Activated CD4-positive, CD25-positive, alpha-beta regulatory T cell (primary cell): Measurements from ENCODE around the gene MAPT.
"Not testable (repeated sequence)": the region's sequence is repeated elsewhere in the genome, so short reads cannot be mapped to it uniquely, and the experiment has no call there.

Source experiments
- DNase-seq, 4 experiments: peaks; one replicate each; lab custom pipeline; 2025; lab: John Stamatoyannopoulos, UW

MAPT gene

DNA sequence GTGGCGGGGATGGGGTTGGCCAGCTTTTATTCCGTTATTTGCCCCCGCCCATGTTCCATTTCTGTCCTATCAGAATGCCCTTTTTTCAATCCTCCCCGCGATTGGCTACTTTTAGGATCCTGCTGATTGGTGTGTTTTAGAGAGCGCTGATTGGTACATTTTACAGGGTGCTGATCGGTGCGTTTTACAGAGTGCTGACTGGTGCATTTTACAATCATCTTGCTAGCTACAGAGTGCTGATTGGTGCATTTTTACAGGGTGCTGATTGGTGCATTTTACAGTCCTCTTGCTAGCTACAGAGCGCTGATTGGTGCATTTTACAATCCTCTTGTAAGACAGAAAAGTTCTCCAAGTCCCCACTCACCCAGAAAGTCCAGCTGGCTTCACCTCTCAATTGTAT, 32.2 kb upstream of the MAPT start:
- not testable (repeated sequence) for DNase-seq

- no peak for DNase-seq
These were observed 30.3 kb upstream of the MAPT start for GRCh38 chr17:45863857-45864654.

DNA sequence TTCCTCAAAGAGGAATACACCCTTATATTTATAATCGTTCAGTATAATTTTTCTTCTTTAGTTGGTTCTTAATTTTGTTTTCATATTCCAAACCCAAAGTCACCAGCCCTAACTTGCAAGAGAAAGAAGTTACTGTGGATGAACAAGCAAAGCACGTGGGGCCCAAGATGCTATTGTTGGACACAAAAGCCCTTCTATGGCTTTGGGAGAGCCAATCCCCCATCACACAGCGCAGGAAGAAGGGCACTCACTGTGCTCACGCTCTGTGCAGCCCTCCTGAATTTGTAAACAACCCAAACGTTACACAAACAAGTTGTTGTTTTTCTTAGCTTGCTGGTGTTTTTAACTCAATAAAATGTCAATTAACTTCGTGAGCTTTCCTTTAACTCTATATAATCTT, 27.2 kb upstream of the MAPT start:
- no peak for DNase-seq

DNA sequence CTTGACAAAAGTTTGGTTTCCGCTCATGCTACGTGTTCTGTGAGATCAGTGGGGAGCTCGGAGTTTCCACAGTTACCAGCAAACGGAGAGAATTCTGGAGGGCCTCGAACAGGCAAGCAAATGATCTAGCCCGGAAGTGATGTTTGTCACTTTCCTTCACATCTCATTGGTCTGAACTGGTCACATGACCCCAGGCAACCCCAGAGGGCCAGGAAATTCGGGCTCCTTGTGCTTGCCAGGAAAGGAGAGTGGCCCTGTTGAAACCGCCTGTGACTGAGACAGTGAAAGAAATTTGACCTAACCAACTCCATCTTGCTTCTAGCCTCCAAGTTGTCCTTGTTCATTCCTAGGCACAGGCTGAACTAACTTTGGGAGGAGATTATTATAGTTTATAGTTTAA, 26.7 kb upstream of the MAPT start:
- no peak for DNase-seq

DNA sequence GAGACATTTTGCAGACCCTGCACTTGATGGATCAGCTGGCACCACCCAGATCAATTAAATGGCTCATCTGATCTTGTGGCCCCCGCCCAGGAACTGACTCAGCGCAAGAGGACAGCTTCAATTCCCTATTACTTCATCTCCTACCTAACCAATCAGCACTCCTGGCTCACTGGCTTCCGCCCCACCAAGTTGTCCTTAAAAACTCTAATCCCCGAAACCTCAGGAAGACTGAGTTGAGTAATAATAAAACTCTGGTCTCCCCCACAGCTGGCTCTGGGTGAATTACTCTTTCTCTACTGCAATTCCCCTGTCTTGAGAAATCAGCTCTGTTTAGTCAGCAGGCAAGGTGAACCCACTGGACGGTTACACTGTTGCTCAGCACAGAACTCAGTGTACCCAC, 26.1 kb upstream of the MAPT start:
- DNase-seq: no peak

DNA sequence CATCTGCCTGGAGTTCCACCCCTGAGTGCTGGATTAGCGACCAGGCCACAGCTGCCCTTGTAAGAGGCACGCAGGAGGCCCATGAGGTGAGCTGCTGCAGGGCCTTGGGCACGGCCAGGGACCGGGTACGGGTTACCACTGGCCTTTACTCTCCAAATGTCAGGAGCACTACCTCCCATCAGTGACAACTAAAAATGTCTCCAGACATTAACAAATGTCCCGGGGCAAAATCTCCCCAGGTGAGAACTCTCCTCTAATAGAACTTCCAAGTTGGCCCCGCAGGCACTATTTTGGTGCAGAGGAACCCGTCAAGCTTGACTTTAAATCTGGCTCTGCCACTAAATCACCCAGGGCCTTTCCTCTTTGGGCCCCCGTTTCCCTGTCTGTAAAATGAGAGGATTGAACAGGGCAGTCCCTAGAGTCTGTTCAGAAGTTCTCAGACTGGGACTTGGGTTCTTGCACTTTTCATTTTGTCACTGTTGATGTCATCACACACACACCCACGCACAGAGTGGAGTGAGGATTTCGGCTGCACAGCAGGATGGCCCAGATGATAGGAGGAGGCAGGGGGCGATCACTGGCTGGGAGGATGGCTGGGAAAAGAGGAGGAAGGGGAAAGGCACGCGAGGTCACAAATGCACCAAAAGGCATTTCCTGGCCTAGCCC, 24.5 kb upstream of the MAPT start:
- DNase-seq: no peak

GRCh38 chr17:45870342-45870974, 23.9 kb upstream of the MAPT start:
- no peak for DNase-seq

DNA sequence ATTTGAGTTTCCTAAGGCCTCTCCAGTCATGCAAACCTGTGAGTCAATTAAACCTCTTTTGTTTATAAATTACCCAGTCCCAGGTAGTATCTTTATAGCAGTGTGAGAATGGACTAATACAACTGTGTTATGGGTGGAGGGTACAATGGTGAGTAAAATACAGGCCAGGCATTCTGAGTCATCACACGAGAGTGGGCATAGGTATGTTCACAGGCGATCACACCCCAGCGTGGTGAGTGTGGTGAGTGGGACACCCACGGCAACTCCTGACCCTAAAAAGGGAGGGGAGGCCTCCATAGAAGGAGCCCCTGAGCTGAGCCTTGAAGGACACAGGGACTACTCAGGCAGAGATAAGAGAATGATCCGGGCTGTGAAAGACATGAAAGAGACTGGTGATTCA, 22.6 kb upstream of the MAPT start:
- no peak for DNase-seq

GRCh38 chr17:45873728-45874127, 20.6 kb upstream of the MAPT start:
- DNase-seq: no peak

DNA sequence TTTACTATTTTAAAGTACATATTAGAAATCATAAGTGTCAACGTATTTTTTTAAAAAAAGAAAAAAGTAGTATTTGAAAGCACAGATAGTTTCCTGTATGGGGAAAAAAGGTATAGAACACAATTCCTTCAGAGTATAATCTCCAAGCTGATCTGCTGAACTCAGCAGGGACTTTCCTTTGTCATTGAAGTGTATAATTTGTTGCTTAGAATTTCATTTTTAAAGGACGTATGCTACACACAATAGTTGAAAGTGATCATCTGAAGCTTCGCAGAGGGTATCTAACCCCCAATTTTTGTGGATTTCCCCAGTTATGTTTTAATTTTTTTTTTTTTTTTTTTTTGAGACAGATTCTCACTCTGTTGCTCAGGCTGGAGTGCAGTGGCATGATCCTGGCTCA, 20.2 kb upstream of the MAPT start:
- no peak for DNase-seq

DNA sequence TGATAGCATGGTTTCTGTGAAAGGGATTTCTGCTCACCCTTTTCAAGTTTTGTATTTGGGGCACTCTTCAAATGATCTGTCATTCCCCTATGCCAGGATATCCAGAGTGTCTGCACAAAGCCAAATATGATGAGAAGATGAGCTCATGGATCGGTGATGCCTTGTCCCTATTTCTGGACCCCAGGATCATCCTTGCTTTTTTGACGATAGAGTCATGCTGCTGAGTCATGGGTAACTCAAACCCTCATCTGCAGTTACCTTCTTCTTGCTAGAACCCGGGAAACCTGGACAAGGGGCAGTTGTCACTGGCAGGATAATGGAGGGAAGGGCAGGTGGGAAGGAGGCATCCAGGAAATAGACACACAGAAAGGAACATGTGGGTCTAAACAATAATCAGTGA, 17.8 kb upstream of the MAPT start:
- DNase-seq: no peak

DNA sequence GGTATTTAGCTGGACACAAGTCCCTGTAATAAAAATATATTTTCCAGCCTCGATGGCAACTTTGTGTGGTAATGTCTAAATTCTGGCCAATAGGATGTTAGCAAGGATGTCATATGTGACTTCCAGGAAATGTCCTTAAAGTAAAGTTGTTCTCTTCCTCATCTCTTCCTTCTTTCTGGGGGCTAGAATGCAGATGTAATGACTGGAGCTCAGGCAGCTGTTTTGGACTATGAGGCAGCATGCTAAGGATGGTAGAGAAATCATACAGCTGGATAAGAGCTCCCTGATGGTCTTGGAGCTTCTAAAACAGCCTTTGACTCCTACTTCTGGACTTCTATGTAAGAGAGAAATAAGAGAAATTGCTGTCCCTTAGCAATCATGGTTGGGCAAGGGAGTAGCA, 16.9 kb upstream of the MAPT start:
- DNase-seq: no peak

- no peak for DNase-seq
These were observed 11.3 kb upstream of the MAPT start for GRCh38 chr17:45883063-45883462.

- no peak for DNase-seq
These were observed 7.5 kb upstream of the MAPT start for GRCh38 chr17:45886852-45887251.

- DNase-seq: no peak
These were observed 6.0 kb upstream of the MAPT start for GRCh38 chr17:45888392-45888791.

DNA sequence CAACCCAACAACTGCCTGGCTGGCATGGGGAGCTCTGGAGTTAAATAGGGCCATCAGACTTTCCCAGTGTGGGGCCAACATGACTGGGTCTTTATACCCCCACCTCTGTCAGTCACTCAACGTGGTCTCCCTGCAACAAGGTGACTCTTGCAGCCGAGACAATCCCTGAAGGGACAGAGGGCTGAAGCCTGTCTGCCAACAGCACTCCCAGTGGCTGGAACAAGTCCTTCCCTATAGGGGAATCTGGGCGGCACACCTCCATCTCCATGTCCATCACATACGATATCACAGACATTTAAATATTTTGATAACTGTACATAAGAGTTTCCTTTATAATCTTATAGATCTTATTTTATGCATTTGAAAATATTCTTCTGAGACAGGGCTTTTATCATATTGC, 4.8 kb upstream of the MAPT start:
- no peak for DNase-seq

- no peak for DNase-seq
These were observed 681 bp upstream of the MAPT start for GRCh38 chr17:45893725-45894021.

DNA sequence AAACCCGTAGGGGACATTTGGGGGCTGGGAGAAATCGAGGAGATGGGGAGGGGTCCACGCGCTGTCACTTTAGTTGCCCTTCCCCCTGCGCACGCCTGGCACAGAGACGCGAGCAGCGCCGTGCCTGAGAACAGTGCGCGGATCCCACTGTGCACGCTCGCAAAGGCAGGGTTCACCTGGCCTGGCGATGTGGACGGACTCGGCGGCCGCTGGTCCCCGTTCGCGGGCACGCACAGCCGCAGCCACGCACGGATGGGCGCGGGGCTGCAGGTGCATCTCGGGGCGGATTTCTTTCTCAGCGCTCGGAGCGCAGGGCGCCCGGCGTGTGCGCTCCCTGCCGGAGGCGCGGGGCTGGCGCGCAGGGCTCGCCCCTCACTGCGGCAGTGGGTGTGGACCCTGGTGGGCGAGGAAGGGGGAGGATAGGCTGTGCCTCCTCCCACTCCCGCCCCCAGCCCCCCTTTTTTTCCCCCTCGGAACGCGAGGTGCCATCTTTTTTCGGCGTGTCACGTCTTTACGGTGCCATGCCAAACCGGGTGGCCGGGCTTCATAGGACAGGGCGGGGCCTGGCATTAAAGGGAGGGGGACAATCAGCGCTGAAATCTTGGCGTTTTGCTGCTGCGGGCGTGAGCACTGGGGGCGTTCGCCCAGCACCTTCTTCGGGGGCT, 1.1 kb downstream of the MAPT start:
- DNase-seq: no peak

GRCh38 chr17:45895969-45896785, 1.8 kb downstream of the MAPT start:
- DNase-seq: no peak

DNA sequence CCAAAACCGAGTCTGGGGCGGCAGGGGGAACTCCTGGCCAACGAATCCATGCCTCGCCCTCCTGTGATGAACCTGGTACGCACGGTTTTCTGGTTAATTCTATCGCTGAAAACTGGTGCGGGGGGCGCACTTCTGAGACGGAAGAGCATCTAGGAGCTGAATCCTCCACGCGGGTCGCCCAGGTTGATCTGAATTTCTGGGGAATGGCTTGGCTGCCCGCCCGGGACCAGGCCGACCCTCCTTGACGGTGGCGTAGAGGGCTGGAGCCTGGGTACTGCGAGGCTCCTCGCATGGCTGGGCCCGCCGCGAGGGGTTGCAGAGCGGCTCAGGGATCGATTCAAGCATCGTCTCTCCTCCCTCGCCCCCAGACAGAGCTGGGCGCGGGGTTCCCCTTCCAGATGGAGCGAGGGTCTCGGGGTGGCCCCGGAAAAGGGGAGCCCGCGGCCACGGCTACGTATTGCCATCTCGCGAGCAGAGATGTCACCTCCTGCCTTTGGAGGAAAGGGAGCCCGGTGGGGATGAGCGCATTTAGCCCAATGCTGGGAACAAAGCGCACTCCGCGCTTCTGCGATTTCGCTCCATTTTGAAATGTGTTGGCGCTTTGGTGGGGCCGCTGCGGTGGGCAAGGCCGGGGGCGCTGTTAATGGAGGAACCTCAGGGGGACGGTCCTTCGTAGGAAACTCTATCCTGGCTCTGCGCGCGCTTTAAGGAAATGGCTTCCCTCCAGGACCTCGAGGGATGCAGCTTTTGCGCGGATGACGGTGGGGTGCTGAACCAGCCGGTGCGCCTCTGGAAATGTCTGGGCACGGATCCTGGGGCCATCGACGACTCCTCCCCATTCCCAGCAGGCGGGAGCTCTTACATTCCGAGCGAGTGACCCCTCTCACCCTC, 2.7 kb downstream of the MAPT start:
- DNase-seq: no peak

- DNase-seq: no peak
These were observed 5.8 kb downstream of the MAPT start for GRCh38 chr17:45900136-45900535.
